Activated CD8-positive, alpha-beta T cell treated with anti-CD3 and anti-CD28 coated beads for 36 hours (primary cell): ENCODE results near the gene ZMYND8. TPM values are rescaled to one million over a fixed set of nuclear protein-coding genes. Genes with fewer than 3 reads are reported as not detected.

Source experiments
- ATAC-seq: fragments of 200-7000 bp; cut with Tn5 transposase; one replicate; pipeline ENCODE4 v1.10.0; 2021; ENCODE audit warnings: mild to moderate bottlenecking, moderate library complexity
- CTCF ChIA-PET: fragments of 350-600 bp; sonication (Branson Sonifier 250); formaldehyde crosslinking; loops from one replicate; lab custom pipeline; 2021; ENCODE audit warnings: antibody characterized with exemption; lab: Charles Lee
- POLR2A ChIA-PET: fragments of 350-600 bp; sonication (Branson Sonifier 250); formaldehyde crosslinking; loops from one replicate; lab custom pipeline; 2021; ENCODE audit warnings: antibody characterized with exemption; lab: Charles Lee
- DNase-seq: peaks from one replicate; pipeline ENCODE4 v3.0.0-alpha.2; 2020
- H3K27ac Mint-ChIP-seq: one replicate; pipeline ENCODE4 v1.8.0; 2021; ENCODE audit warnings: mild to moderate bottlenecking, mixed read lengths
- H3K27me3 Mint-ChIP-seq: one replicate; pipeline ENCODE4 v1.8.0; 2021; ENCODE audit warnings: mixed read lengths
- H3K36me3 Mint-ChIP-seq: one replicate; pipeline ENCODE4 v1.8.0; 2021; ENCODE audit warnings: low read depth, mixed read lengths
- H3K4me1 Mint-ChIP-seq: one replicate; pipeline ENCODE4 v1.8.0; 2021; ENCODE audit warnings: low read depth, mixed read lengths
- H3K4me3 Mint-ChIP-seq: one replicate; pipeline ENCODE4 v1.8.0; 2021; ENCODE audit warnings: mild to moderate bottlenecking, moderate library complexity, mixed read lengths
- H3K9me3 Mint-ChIP-seq: one replicate; pipeline ENCODE4 v1.8.0; 2021; ENCODE audit warnings: mixed read lengths
- CTCF ChIP-seq: fragments of 200-600 bp; IDR thresholded peaks from one replicate; pipeline ENCODE4 v1.8.0; 2022; ENCODE audit warnings: antibody characterized with exemption, mild to moderate bottlenecking
- intact Hi-C: fragments of 100-400 bp; cut with micrococcal nuclease; formaldehyde crosslinking; loops from one replicate; pipeline ENCODE4 v1.10.0; 2022
- total RNA-seq, 2 experiments: library from RNA; stranded (reverse); gene quantifications; one replicate each; pipeline ENCODE4 v1.2.3, GENCODE V29; 2021

Gene ZMYND8
- total RNA-seq, 2 experiments from 2014 or later: 31.9 to 33.4 TPM

- POLR2A ChIA-PET: no interaction called here
- no peak for ATAC-seq
- H3K36me3 Mint-ChIP-seq: no peaks in the 10 kb centered on the region
- no peaks in the 10 kb centered on the region for H3K4me1 Mint-ChIP-seq
- CTCF ChIA-PET: no interaction called here
- intact Hi-C loops: no loop called here
- no peaks in the 10 kb centered on the region for H3K9me3 Mint-ChIP-seq
- H3K27ac Mint-ChIP-seq: no peak overlapping the region
- peaks cover 9% of the 10 kb centered on the region for H3K27me3 Mint-ChIP-seq
- no peak for DNase-seq
- H3K4me3 Mint-ChIP-seq: no peak overlapping the region
- TF ChIP-seq CTCF: no peak
Observed at GRCh38 chr20:47173596-47174216, 182.8 kb downstream of the ZMYND8 start.

- H3K4me3 Mint-ChIP-seq: no peak overlapping the region
- peaks cover 9% of the 10 kb centered on the region for H3K27me3 Mint-ChIP-seq
- ChIA-PET CTCF (no interaction called here), POLR2A (no interaction called here)
- no peaks in the 10 kb centered on the region for H3K9me3 Mint-ChIP-seq
- DNase-seq: no peak
- H3K36me3 Mint-ChIP-seq: no peaks in the 10 kb centered on the region
- H3K4me1 Mint-ChIP-seq: no peaks in the 10 kb centered on the region
- no peak for TF ChIP-seq CTCF
- ATAC-seq: no peak
- H3K27ac Mint-ChIP-seq: no peak overlapping the region
- intact Hi-C loops: no loop called here
Observed at GRCh38 chr20:47172579-47172978, 183.9 kb downstream of the ZMYND8 start.

- H3K4me1 Mint-ChIP-seq: no peaks in the 10 kb centered on the region
- ChIA-PET CTCF (no interaction called here), POLR2A (no interaction called here)
- H3K9me3 Mint-ChIP-seq: no peaks in the 10 kb centered on the region
- DNase-seq (no peak), ATAC-seq (no peak)
- H3K27me3 Mint-ChIP-seq: peaks cover 9% of the 10 kb centered on the region
- no peak for TF ChIP-seq CTCF
- H3K4me3 Mint-ChIP-seq: no peak overlapping the region
- intact Hi-C loops: no loop called here
- H3K27ac Mint-ChIP-seq: no peak overlapping the region
- no peaks in the 10 kb centered on the region for H3K36me3 Mint-ChIP-seq
Observed at GRCh38 chr20:47167846-47168245, 188.7 kb downstream of the ZMYND8 start.

GRCh38 chr20:47165376-47165865 is 191.1 kb downstream of the ZMYND8 start:
- ATAC-seq (no peak), DNase-seq (no peak)
- CTCF ChIA-PET: no interaction called here
- no peaks in the 10 kb centered on the region for H3K36me3 Mint-ChIP-seq
- POLR2A ChIA-PET: no interaction called here
- no peaks in the 10 kb centered on the region for H3K4me1 Mint-ChIP-seq
- no peak overlapping the region for H3K4me3 Mint-ChIP-seq
- intact Hi-C loops: no loop called here
- peaks cover 5% of the 10 kb centered on the region for H3K27me3 Mint-ChIP-seq
- no peaks in the 10 kb centered on the region for H3K9me3 Mint-ChIP-seq
- no peak overlapping the region for H3K27ac Mint-ChIP-seq
- no peak for TF ChIP-seq CTCF

- no peak for DNase-seq
- ChIA-PET POLR2A (interaction anchor here (0.7 kb wide), 1 partner anchor 25 kb away, joined by 3 read pairs; no protein-coding TSS in a partner anchor), CTCF (interaction anchor here (0.7 kb wide), 1 partner anchor 34 kb away, joined by 3 read pairs; no protein-coding TSS in a partner anchor)
- ATAC-seq: no peak
- no peak for TF ChIP-seq CTCF
- Mint-ChIP-seq H3K27ac (no peak overlapping the region), H3K9me3 (no peaks in the 10 kb centered on the region), H3K4me1 (no peaks in the 10 kb centered on the region), H3K4me3 (no peak overlapping the region), H3K36me3 (no peaks in the 10 kb centered on the region), H3K27me3 (peaks cover 2% of the 10 kb centered on the region)
- intact Hi-C loops: no loop called here
Observed at GRCh38 chr20:47164140-47164539, 192.4 kb downstream of the ZMYND8 start.
